Suprapubic skin (tissue), 4 donors: ENCODE measurements around the gene TXLNB.
"Not testable (repeated sequence)": the region's sequence is repeated elsewhere in the genome, so short reads cannot be mapped to it uniquely, and the experiment has no call there.

Experiments used
- CTCF ChIP-seq, 2 donors: fragments of 200-600 bp in 1 of 2; fragments of 450-650 bp in 1 of 2; sonication (generic) in 1 of 2; IDR thresholded peaks; one replicate each; pipeline ENCODE4 v1.5.1; 2016 to 2019; ENCODE audit warnings: antibody characterized with exemption in 2 of 2, mild to moderate bottlenecking in 1 of 2, moderate library complexity in 1 of 2
- EP300 ChIP-seq: sonication (generic); formaldehyde crosslinking; IDR thresholded peaks from one replicate; pipeline ENCODE4 v1.6.1; 2017; ENCODE audit warnings: antibody characterized with exemption
- POLR2A ChIP-seq, 2 donors: fragments of 450-650 bp; IDR thresholded peaks; one replicate each; pipeline ENCODE4 v1.6.1; 2017; ENCODE audit warnings: antibody characterized with exemption in 2 of 2, mild to moderate bottlenecking in 2 of 2, moderate library complexity in 2 of 2
- POLR2AphosphoS5 ChIP-seq, 3 donors: sonication (generic); formaldehyde crosslinking; IDR thresholded peaks; one replicate each; pipeline ENCODE4 v1.6.1; 2017; ENCODE audit warnings: antibody characterized with exemption in 3 of 3

GRCh38 chr6:139210766-139211165 is 81.0 kb downstream of the TXLNB start:
- TF ChIP-seq CTCF (IDR thresholded peaks at IDR 0.05); POLR2AphosphoS5 (IDR thresholded peaks at IDR 0.05); POLR2A (IDR thresholded peaks at IDR 0.05); EP300: not testable (repeated sequence)
